Measurements from ENCODE around the gene RNASEH2B. TPM values are rescaled to one million over a fixed set of nuclear protein-coding genes. Genes with fewer than 3 reads are reported as not detected.

The RNASEH2B gene
- total RNA-seq, 1 donor, result 33.7 TPM

GRCh38 chr13:50994651-50995050 is 85.1 kb downstream of the RNASEH2B start:
- H3K4me3 ChIP-seq (ENCODE audit: low read depth, low read length), result no peak overlapping the region
- no peak for TF ChIP-seq CTCF (IDR thresholded peaks at IDR 0.05; ENCODE audit: insufficient read depth, low read depth, low read length)
- DNase-seq (ENCODE audit: low read depth), result no peak

GRCh38 chr13:50995854-50996253 is 86.3 kb downstream of the RNASEH2B start:
- TF ChIP-seq CTCF (IDR thresholded peaks at IDR 0.05; ENCODE audit: insufficient read depth, low read depth, low read length), result no peak
- no peak overlapping the region for H3K4me3 ChIP-seq (ENCODE audit: low read depth, low read length)
- DNase-seq (ENCODE audit: low read depth), result no peak

GRCh38 chr13:50998326-50998725 is 88.7 kb downstream of the RNASEH2B start:
- no peak overlapping the region for H3K4me3 ChIP-seq (ENCODE audit: low read depth, low read length)
- TF ChIP-seq CTCF (IDR thresholded peaks at IDR 0.05; ENCODE audit: insufficient read depth, low read depth, low read length), result no peak
- no peak for DNase-seq (ENCODE audit: low read depth)

GRCh38 chr13:50999641-51000040 is 90.0 kb downstream of the RNASEH2B start:
- no peak for TF ChIP-seq CTCF (IDR thresholded peaks at IDR 0.05; ENCODE audit: insufficient read depth, low read depth, low read length)
- no peak for DNase-seq (ENCODE audit: low read depth)
- no peak overlapping the region for H3K4me3 ChIP-seq (ENCODE audit: low read depth, low read length)

- no peak for TF ChIP-seq CTCF (IDR thresholded peaks at IDR 0.05; ENCODE audit: insufficient read depth, low read depth, low read length)
- DNase-seq (ENCODE audit: low read depth), result no peak
- no peak overlapping the region for H3K4me3 ChIP-seq (ENCODE audit: low read depth, low read length)
Observed at GRCh38 chr13:51000061-51000460, 90.5 kb downstream of the RNASEH2B start.

- no peak for TF ChIP-seq CTCF (IDR thresholded peaks at IDR 0.05; ENCODE audit: insufficient read depth, low read depth, low read length)
- DNase-seq (ENCODE audit: low read depth), result peak; percentile 12
- no peak overlapping the region for H3K4me3 ChIP-seq (ENCODE audit: low read depth, low read length)
Observed at GRCh38 chr13:51000571-51001260, 91.1 kb downstream of the RNASEH2B start.

GRCh38 chr13:51001335-51001734 is 91.7 kb downstream of the RNASEH2B start:
- TF ChIP-seq CTCF (IDR thresholded peaks at IDR 0.05; ENCODE audit: insufficient read depth, low read depth, low read length), result no peak
- H3K4me3 ChIP-seq (ENCODE audit: low read depth, low read length), result no peak overlapping the region
- DNase-seq (ENCODE audit: low read depth), result no peak
